ENCODE measurements around the gene ZNF440.

DNA sequence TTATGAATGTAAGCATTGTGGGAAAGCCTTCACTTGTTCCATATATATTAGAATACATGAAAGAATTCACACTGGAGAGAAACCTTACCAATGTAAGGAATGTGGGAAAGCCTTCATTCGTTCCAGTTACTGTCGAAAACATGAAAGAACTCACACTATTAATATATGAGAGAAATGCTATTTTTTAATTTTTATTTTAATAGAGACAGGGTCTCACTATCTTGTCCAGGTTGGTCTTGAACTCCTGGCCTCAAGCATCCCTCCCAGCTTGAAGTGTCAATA is 7.0 kb upstream of the ZNF440 start:
- TF ChIP-seq CTCF (IDR thresholded peaks at IDR 0.05), result no peak
- no peak for TF ChIP-seq POLR2A (IDR thresholded peaks at IDR 0.05)
- TF ChIP-seq POLR2AphosphoS5 (IDR thresholded peaks at IDR 0.05), result no peak

All from suprapubic skin (tissue), 4 donors.